CD4-positive, alpha-beta T cell (primary cell): ENCODE measurements around the gene FAAH2. TPM values are rescaled to one million over a fixed set of nuclear protein-coding genes. Genes with fewer than 3 reads are reported as not detected.
A peak's percentile ranks its signal among the peaks of the same experiment; 100 is the strongest.
"Not testable (repeated sequence)": the region's sequence is repeated elsewhere in the genome, so short reads cannot be mapped to it uniquely, and the experiment has no call there.

ENCODE experiments used
- ATAC-seq: fragments of 200-7000 bp; cut with Tn5 transposase; one replicate; pipeline ENCODE4 v1.10.0; 2022; ENCODE audit warnings: mild to moderate bottlenecking; ENCODE audit not compliant: poor library complexity
- CTCF ChIA-PET: fragments of 350-600 bp; sonication (Branson Sonifier 250); formaldehyde crosslinking; loops from one replicate; lab custom pipeline; 2021; ENCODE audit warnings: antibody characterized with exemption, inconsistent platforms; lab: Charles Lee
- POLR2A ChIA-PET: fragments of 350-600 bp; sonication (Branson Sonifier 250); formaldehyde crosslinking; loops from one replicate; lab custom pipeline; 2021; ENCODE audit warnings: antibody characterized with exemption, inconsistent platforms; lab: Charles Lee
- DNase-seq, 14 experiments: peaks; one replicate each; pipeline ENCODE4 v3.0.0-alpha.2; 2013 to 2020; ENCODE audit warnings: mixed read lengths in 2 of 14
- H3K27ac ChIP-seq, 2 donors: one replicate each; pipeline versions ENCODE4 v1.5.1 to v1.7.0; 2013; ENCODE audit warnings: low read length in 2 of 2, low read depth in 1 of 2, mild to moderate bottlenecking in 1 of 2
- H3K27me3 ChIP-seq, 2 experiments: 1 replicate in 1 of 2; 2 replicates in 1 of 2; pipeline versions ENCODE4 v1.6.1 to v1.7.0; 2013; ENCODE audit warnings: low read length in 2 of 2, control low read depth in 1 of 2, mild to moderate bottlenecking in 1 of 2, moderate library complexity in 1 of 2; ENCODE audit not compliant: insufficient read depth in 2 of 2, control insufficient read depth in 1 of 2
- H3K36me3 ChIP-seq: one replicate; pipeline ENCODE4 v1.6.1; 2013; ENCODE audit warnings: low read length, control low read depth; ENCODE audit not compliant: insufficient read depth
- H3K4me1 ChIP-seq: one replicate; pipeline ENCODE4 v1.6.1; 2013; ENCODE audit warnings: low read length, control low read depth; ENCODE audit not compliant: insufficient read depth
- H3K4me3 ChIP-seq: one replicate; pipeline ENCODE4 v1.5.1; 2013; ENCODE audit warnings: mild to moderate bottlenecking, low read length, moderate library complexity
- H3K9me3 ChIP-seq, 2 experiments: 1 replicate in 1 of 2; 2 replicates in 1 of 2; pipeline versions ENCODE4 v1.6.1 to v1.7.0; 2013; ENCODE audit warnings: low read length in 2 of 2, mild to moderate bottlenecking in 2 of 2, control low read depth in 1 of 2, moderate library complexity in 1 of 2; ENCODE audit not compliant: control insufficient read depth in 1 of 2, insufficient read depth in 1 of 2
- H3K27ac Mint-ChIP-seq: one replicate; pipeline ENCODE4 v1.8.0; 2020; ENCODE audit warnings: mixed read lengths
- H3K27me3 Mint-ChIP-seq: one replicate; pipeline ENCODE4 v1.8.0; 2021; ENCODE audit warnings: mixed read lengths
- H3K36me3 Mint-ChIP-seq: one replicate; pipeline ENCODE4 v1.8.0; 2021; ENCODE audit warnings: low read depth, mixed read lengths
- H3K4me1 Mint-ChIP-seq: one replicate; pipeline ENCODE4 v1.8.0; 2021; ENCODE audit warnings: low read depth, mixed read lengths
- H3K4me3 Mint-ChIP-seq: one replicate; pipeline ENCODE4 v1.8.0; 2020; ENCODE audit warnings: mild to moderate bottlenecking, mixed read lengths
- H3K9me3 Mint-ChIP-seq: one replicate; pipeline ENCODE4 v1.8.0; 2020; ENCODE audit warnings: mixed read lengths
- intact Hi-C, 2 experiments: fragments of 100-400 bp; cut with DNase I in 1 of 2; cut with micrococcal nuclease in 1 of 2; formaldehyde crosslinking; loops; one replicate each; pipeline versions ENCODE4 v1.15.1 to v1.9.0; 2023 to 2025; cut with DNase I, micrococcal nuclease
- total RNA-seq, 174 experiments: library from RNA in 2 of 174; stranded (reverse) in 2 of 174; gene quantifications; one replicate each; pipeline ENCODE4 v1.2.3 and lab custom pipeline; 2021 to 2026
- TF ChIP-seq, protein P1 (sequence below): fragments of 200-600 bp; IDR thresholded peaks from one replicate; pipeline ENCODE4 v1.8.0; 2022; ENCODE audit warnings: antibody characterized with exemption, mild to moderate bottlenecking

The FAAH2 gene
- total RNA-seq, 2 experiments from 2014 or later = 5.1 to 7.4 TPM

DNA sequence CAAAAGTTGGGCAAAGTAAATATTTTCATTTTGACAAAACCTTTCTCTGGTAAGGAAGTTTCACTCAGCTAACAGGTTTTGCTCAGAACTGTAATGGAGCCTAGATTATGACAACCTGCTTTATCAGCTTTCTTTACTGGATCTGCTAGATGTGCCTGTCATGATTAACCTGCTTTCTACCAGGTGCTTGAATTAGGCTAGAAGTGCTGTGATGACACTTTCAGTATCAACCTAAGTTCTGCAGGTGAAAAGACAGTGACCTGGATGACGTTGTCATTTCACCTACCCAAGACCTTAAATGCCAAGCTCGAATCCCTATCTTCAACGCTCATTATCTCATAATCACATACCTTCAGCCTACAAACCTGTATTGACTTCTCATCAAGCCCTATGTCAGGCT, 1.5 kb upstream of the FAAH2 start:
- H3K4me3 Mint-ChIP-seq = peak overlapping the region; percentile 18
- no peak for ATAC-seq
- DNase-seq = no peak
- Histone ChIP-seq H3K4me3 (no peak overlapping the region), H3K27me3 (no peaks in the 10 kb centered on the region), H3K36me3 (no peaks in the 10 kb centered on the region), H3K4me1 (peaks cover 6% of the 10 kb centered on the region), H3K9me3 (no peaks in the 10 kb centered on the region), H3K27ac (peak overlapping the region in 1 of 2 donors; percentile 73)
- peak overlapping the region; percentile 93 for H3K27ac Mint-ChIP-seq
- CTCF ChIA-PET = no interaction called here
- H3K36me3 Mint-ChIP-seq = peaks cover 7% of the 10 kb centered on the region
- H3K27me3 Mint-ChIP-seq = no peaks in the 10 kb centered on the region
- H3K9me3 Mint-ChIP-seq = no peaks in the 10 kb centered on the region
- intact Hi-C loops = loop anchor here (10.0 kb wide), 3 partner anchors 310 to 640 kb away; partner anchors contain the start of genes ZXDA (in 1 of the 2) and ZXDB (in 1 of the 2)
- TF ChIP-seq, protein P1, sequence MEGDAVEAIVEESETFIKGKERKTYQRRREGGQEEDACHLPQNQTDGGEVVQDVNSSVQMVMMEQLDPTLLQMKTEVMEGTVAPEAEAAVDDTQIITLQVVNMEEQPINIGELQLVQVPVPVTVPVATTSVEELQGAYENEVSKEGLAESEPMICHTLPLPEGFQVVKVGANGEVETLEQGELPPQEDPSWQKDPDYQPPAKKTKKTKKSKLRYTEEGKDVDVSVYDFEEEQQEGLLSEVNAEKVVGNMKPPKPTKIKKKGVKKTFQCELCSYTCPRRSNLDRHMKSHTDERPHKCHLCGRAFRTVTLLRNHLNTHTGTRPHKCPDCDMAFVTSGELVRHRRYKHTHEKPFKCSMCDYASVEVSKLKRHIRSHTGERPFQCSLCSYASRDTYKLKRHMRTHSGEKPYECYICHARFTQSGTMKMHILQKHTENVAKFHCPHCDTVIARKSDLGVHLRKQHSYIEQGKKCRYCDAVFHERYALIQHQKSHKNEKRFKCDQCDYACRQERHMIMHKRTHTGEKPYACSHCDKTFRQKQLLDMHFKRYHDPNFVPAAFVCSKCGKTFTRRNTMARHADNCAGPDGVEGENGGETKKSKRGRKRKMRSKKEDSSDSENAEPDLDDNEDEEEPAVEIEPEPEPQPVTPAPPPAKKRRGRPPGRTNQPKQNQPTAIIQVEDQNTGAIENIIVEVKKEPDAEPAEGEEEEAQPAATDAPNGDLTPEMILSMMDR = no peak
- POLR2A ChIA-PET = no interaction called here
- peaks cover 46% of the 10 kb centered on the region for H3K4me1 Mint-ChIP-seq

DNA sequence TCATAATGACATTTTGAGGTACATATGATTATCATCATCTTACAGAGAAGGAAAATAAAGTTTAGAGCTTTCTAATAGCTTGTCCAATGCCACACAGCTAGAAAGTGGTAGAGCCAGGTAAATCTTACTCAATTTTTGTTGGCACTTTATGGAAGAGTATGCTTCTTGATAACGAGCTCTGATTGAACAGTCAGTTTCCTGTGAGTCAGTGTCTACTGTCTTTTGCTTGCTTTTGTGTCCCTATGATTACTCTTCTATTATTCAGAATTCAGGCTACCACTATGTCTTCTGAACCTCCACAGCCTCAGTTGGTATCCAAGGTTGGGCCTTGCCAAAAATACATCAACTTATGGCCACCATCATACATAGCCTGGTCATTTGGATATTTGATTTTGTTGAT, 2.6 kb downstream of the FAAH2 start:
- TF ChIP-seq, protein P1 = no peak
- no peaks in the 10 kb centered on the region for H3K27me3 ChIP-seq
- no peaks in the 10 kb centered on the region for H3K4me1 ChIP-seq
- H3K36me3 Mint-ChIP-seq = peaks cover 25% of the 10 kb centered on the region
- intact Hi-C loops = loop anchor here (10.0 kb wide), 3 partner anchors 306 to 636 kb away; partner anchors contain the start of genes ZXDA (in 1 of the 2) and ZXDB (in 1 of the 2)
- peaks cover 64% of the 10 kb centered on the region for H3K4me1 Mint-ChIP-seq
- H3K27ac Mint-ChIP-seq = peak overlapping the region; percentile 71
- no peak for ATAC-seq
- no peaks in the 10 kb centered on the region for H3K27me3 Mint-ChIP-seq
- peak overlapping the region; percentile 21 for H3K4me3 ChIP-seq
- no peaks in the 10 kb centered on the region for H3K36me3 ChIP-seq
- no peaks in the 10 kb centered on the region for H3K9me3 Mint-ChIP-seq
- peak in 1 of 14 experiments; percentile 19 for DNase-seq
- ChIA-PET POLR2A (no interaction called here), CTCF (interaction anchor here (0.6 kb wide), 1 partner anchor 140 kb away, joined by 3 read pairs; no protein-coding TSS in a partner anchor)
- no peaks in the 10 kb centered on the region for H3K9me3 ChIP-seq
- H3K27ac ChIP-seq = no peak overlapping the region
- H3K4me3 Mint-ChIP-seq = peak overlapping the region; percentile 77

DNA sequence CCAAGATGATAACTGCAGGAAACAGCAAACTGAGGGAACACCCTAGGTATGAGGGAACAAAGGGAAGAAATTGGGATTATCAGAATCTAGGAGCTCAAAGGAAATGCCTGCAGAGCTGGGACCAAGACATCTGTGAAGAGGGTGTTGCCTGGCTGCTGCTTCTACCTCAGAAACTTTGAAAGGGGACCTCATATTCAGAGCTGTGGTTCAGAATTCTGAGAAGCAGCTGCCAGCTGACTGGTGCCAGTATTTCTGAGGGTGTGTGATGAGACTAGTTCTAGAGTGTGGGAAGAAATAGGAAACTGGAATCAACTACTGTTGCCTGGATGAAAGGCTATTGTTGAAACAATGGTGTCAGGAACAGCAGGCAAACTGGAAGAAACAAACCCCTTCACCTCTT, 8.5 kb downstream of the FAAH2 start:
- intact Hi-C loops = no loop called here
- no peak for ATAC-seq
- H3K27me3 Mint-ChIP-seq = no peaks in the 10 kb centered on the region
- H3K4me1 ChIP-seq = peaks cover 11% of the 10 kb centered on the region
- no peak overlapping the region for H3K27ac ChIP-seq
- H3K36me3 ChIP-seq = peaks cover 9% of the 10 kb centered on the region
- DNase-seq = no peak
- POLR2A ChIA-PET = no interaction called here
- H3K9me3 ChIP-seq = no peaks in the 10 kb centered on the region
- H3K4me3 Mint-ChIP-seq = no peak overlapping the region
- peaks cover 41% of the 10 kb centered on the region for H3K4me1 Mint-ChIP-seq
- TF ChIP-seq, protein P1 = no peak
- H3K36me3 Mint-ChIP-seq = peaks cover 44% of the 10 kb centered on the region
- no peak overlapping the region for H3K4me3 ChIP-seq
- no peak overlapping the region for H3K27ac Mint-ChIP-seq
- no peaks in the 10 kb centered on the region for H3K27me3 ChIP-seq
- H3K9me3 Mint-ChIP-seq = no peaks in the 10 kb centered on the region
- CTCF ChIA-PET = no interaction called here

DNA sequence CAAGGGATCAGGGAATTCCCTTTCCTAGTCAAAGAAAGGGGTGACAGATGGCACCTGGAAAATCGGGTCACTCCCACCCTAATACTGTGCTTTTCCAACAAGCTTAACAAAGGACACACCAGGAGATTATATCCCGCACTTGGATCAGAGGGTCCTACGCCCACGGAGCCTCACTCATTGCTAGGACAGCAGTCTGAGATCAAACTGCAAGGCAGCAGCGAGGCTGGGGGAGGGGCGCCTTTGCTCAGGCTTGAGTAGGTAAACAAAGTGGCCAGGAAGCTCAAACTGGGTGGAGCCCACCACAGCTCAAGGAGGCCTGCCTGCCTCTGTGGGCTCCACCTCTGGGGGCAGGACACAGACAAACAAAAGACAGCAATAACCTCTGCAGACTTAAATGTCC, 9.2 kb downstream of the FAAH2 start:
- peaks cover 11% of the 10 kb centered on the region for H3K4me1 ChIP-seq
- H3K27ac ChIP-seq, H3K4me3 ChIP-seq, H3K9me3 Mint-ChIP-seq, H3K9me3 ChIP-seq, intact Hi-C loops, POLR2A ChIA-PET, H3K27me3 Mint-ChIP-seq, H3K27ac Mint-ChIP-seq, CTCF ChIA-PET, H3K4me3 Mint-ChIP-seq, H3K27me3 ChIP-seq, ATAC-seq, H3K36me3 ChIP-seq: not testable (repeated sequence)
- DNase-seq = peak in 1 of 14 experiments; percentile 29
- peaks cover 51% of the 10 kb centered on the region for H3K36me3 Mint-ChIP-seq
- peaks cover 36% of the 10 kb centered on the region for H3K4me1 Mint-ChIP-seq
